HG02763 (cell line): ENCODE data around the gene NPSR1.
"Not testable (repeated sequence)": the region's sequence is repeated elsewhere in the genome, so short reads cannot be mapped to it uniquely, and the experiment has no call there.

Experiments used
- ATAC-seq: cut with Tn5 transposase; IDR thresholded peaks from one replicate; pipeline ENCODE4 v1.9.1; 2021; ENCODE audit warnings: mild to moderate bottlenecking, moderate library complexity; ENCODE audit not compliant: unreplicated experiment

NPSR1 gene

GRCh38 chr7:34866222-34866621, 208.2 kb downstream of the NPSR1 start:
- ATAC-seq: not testable (repeated sequence)

GRCh38 chr7:34867341-34867740, 209.3 kb downstream of the NPSR1 start:
- not testable (repeated sequence) for ATAC-seq

- not testable (repeated sequence) for ATAC-seq
Measured at GRCh38 chr7:34868602-34869001, 210.6 kb downstream of the NPSR1 start.

GRCh38 chr7:34869057-34869456, 211.0 kb downstream of the NPSR1 start:
- no peak for ATAC-seq

GRCh38 chr7:34870041-34870440, 212.0 kb downstream of the NPSR1 start:
- ATAC-seq: not testable (repeated sequence)

- ATAC-seq: not testable (repeated sequence)
Measured at GRCh38 chr7:34874329-34874728, 216.3 kb downstream of the NPSR1 start.

- no peak for ATAC-seq
Measured at GRCh38 chr7:34875481-34875880, 217.5 kb downstream of the NPSR1 start.

GRCh38 chr7:34878944-34879735, 221.1 kb downstream of the NPSR1 start:
- ATAC-seq: not testable (repeated sequence)

- no peak for ATAC-seq
Measured at GRCh38 chr7:34879871-34880270, 221.9 kb downstream of the NPSR1 start.

GRCh38 chr7:34883855-34884254, 225.8 kb downstream of the NPSR1 start:
- ATAC-seq: not testable (repeated sequence)

GRCh38 chr7:34886856-34887255, 228.8 kb downstream of the NPSR1 start:
- no peak for ATAC-seq

- no peak for ATAC-seq
Measured at GRCh38 chr7:34889951-34890350, 231.9 kb downstream of the NPSR1 start.

- ATAC-seq: no peak
Measured at GRCh38 chr7:34895202-34895601, 237.2 kb downstream of the NPSR1 start.
